NCI-H2107 treated with DMSO at 0.1 percent for 48 hours (cell line): ENCODE data around the gene SMOC1.

Experiments used
- DNase-seq: peaks from one replicate; lab custom pipeline; 2025; ENCODE audit not compliant: unreplicated experiment; lab: John Stamatoyannopoulos, UW

Gene SMOC1

DNA sequence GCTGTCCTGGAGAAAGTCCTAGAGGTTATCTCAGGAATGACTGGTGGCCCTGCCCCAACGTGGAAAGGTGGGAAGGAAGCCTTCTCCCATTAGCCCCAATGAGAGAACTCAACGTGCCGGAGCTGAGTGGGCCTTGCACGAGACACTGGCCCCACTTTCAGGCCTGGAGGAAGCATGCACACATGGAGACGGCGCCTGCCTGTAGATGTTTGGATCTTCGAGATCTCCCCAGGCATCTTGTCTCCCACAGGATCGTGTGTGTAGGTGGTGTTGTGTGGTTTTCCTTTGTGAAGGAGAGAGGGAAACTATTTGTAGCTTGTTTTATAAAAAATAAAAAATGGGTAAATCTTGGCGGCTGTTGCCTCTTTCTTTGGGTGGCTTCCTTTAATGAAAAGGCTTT lies 152.8 kb downstream of the SMOC1 start:
- no peak for DNase-seq

DNA sequence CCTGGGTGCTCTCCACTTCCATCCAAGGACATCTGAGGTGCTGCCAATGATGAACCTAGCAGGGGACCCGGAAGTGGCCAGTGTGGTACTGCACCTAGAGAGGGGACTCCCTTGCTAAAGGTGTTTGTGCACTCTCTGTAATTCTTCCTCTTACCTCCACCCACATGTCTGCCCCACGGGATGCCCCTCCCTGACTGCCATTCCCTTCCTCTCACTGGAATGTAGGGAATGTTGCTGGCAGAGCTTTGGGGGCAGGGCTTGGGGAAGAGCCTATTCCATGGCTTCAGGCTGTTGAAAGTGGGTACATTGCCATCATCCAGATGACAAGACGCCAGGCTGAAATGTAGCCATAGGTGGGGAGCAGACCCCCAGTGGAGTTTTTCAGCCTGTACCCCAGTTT lies 153.2 kb downstream of the SMOC1 start:
- no peak for DNase-seq

GRCh38 chr14:70033116-70033515 lies 153.9 kb downstream of the SMOC1 start:
- DNase-seq, result no peak

GRCh38 chr14:70033561-70033960 lies 154.3 kb downstream of the SMOC1 start:
- DNase-seq, result no peak

DNA sequence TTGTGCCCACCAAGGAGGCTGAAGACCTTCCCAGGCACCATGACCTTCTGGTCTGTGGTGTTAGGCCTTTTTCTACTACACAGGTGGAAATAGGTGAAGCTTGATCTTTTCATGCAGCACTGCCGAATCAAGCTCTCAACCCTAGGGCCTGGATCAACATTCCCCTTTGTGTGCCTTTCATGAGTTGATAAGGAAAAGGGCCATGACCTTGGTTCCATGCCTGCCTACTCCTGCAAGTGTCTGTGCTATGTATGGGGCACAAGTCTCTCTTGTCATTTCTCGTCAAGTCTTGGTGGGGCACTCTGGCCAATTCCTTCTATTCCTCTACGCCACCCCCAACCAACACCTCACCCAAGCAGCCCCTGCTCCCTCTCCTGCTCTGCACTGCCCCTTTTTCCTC lies 155.0 kb downstream of the SMOC1 start:
- no peak for DNase-seq

DNA sequence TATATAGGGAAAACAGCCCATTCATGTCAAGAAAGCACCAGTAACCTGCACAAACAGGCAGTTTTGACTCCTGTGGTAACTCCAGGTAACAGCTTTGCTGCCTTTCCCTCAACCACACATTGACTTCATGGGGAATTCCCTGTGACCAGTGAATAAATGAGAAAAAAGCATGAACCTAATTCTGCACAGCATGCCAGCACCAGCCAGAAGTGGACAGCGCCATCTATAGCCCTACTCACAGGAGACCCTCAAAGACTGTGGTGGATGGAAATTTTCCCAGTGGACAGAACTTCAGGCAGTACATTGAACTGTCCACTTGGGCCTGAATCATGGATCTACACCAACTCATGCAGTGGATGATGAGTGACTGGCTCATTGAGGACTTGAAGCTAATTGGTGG lies 157.4 kb downstream of the SMOC1 start:
- DNase-seq, result no peak

DNA sequence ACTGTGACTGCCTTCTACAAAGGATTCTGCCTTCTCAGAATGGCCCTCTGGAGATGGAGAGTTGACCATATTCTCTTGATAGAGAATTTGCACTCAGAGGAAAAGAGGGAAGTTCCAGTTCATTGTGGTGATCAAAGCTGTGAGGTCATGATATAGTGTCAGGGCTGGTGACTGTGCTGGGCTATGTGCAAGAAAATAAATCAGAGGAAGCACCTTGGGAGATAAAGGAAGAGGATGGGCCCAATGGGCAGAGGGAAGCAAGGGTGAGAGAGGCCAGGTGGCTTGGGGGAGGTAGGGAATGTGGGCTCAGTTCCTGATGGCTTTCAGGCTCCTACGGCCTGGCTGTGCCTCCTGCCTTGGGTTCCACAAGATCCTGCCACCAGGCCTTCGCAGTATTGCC lies 163.8 kb downstream of the SMOC1 start:
- DNase-seq, result no peak

DNA sequence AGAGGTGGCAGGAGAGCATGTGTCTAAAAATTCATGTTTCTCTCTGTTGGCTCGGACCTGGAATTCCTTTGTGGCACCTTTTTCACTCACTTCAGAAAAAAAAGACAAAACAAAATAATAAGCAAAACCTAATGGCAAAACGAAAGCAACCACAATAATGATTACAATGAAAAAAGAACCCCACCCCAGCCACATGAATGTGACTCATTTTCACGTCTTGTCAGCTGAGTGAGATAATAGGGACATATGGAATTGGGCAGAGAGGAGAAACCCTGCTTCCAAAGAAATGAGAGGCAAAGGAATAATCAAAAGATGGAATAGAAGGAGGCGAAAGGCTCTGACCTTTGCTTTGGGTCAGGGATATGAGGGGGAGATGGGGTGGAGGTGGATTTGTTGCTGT lies 166.1 kb downstream of the SMOC1 start:
- no peak for DNase-seq

GRCh38 chr14:70045844-70046535 lies 166.8 kb downstream of the SMOC1 start:
- peak; percentile 93 for DNase-seq

DNA sequence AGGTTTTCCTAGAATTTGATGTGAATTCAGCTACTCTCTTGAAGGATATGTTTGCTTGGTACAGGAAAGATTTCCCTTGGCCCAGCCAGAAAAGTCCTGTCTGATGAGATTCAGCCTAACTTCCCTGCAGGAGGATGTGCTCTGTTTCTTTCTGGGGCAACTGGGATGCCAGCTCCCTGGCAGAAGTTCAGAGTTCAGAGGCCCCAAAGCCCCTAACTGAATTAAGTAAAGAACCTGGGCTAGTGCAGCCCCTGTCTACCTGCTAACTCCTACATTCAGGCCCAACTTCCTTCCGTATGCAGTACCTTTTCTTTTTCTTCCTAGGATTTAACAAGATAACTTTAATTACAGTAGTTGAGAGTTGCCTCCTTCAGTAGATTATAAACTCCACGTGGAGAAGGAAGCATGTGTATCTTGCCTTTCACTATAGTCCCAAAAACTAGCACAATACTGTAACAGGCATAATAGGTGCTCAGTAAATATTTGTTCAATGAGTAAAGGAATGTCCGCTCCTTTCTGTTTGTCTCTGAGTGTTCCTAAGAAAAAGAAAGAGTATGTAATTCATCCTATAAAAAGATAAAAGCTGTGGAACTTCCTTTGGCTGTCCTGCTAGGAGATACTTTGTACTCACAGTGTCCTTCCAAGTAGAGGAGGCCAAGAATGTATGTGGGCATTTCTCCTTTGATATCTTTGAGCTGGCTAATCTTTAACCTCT lies 168.5 kb downstream of the SMOC1 start:
- DNase-seq, result no peak

- no peak for DNase-seq
These were observed 169.1 kb downstream of the SMOC1 start for GRCh38 chr14:70048313-70048654.

GRCh38 chr14:70049605-70050004 lies 170.4 kb downstream of the SMOC1 start:
- DNase-seq, result no peak

DNA sequence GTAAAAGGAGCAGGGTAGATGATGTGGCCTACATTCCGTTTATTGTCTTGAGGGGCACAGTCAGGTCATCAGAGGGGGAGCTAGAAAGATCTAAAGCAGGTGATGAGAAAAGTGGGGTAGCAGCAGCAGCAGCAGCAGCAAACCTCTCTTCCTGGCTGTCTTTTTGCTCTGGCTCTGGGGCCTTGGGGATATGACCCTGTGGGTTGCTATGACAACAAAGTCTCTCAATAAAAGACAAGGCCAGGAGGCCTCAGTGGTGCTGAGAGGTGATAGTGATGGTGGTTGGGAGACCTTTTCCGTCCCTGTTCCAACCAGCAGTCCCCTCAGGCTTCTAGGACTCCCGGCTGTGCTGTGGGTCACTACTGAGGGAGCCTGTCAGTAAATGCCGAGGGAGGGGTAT lies 170.9 kb downstream of the SMOC1 start:
- DNase-seq, result no peak

- no peak for DNase-seq
These were observed 173.8 kb downstream of the SMOC1 start for GRCh38 chr14:70052990-70053389.

GRCh38 chr14:70057519-70058136 lies 178.4 kb downstream of the SMOC1 start:
- no peak for DNase-seq

GRCh38 chr14:70059545-70059944 lies 180.3 kb downstream of the SMOC1 start:
- no peak for DNase-seq

GRCh38 chr14:70061108-70061507 lies 181.9 kb downstream of the SMOC1 start:
- DNase-seq, result no peak

GRCh38 chr14:70064136-70064865 lies 185.1 kb downstream of the SMOC1 start:
- DNase-seq, result no peak

- no peak for DNase-seq
These were observed 188.6 kb downstream of the SMOC1 start for GRCh38 chr14:70067810-70068209.

DNA sequence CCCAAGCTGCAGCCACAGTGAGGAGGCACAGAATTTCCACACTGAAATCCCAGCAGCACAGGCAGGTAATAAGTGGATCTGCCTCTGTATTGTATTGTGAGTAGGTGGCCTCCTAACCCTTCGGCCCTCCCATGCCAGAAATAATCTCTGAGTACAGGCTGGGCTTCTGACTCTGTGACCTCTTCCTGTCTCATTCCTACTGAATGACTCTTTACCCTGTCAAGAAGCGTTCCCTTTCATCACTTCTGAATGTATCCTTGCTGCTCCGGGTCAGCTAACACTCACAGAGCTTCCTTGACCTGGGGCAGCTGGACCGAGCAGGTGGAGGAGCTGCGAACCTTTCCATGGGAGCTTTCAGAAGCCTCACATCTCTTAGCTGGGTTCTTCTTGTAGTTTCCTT lies 190.0 kb downstream of the SMOC1 start:
- no peak for DNase-seq

DNA sequence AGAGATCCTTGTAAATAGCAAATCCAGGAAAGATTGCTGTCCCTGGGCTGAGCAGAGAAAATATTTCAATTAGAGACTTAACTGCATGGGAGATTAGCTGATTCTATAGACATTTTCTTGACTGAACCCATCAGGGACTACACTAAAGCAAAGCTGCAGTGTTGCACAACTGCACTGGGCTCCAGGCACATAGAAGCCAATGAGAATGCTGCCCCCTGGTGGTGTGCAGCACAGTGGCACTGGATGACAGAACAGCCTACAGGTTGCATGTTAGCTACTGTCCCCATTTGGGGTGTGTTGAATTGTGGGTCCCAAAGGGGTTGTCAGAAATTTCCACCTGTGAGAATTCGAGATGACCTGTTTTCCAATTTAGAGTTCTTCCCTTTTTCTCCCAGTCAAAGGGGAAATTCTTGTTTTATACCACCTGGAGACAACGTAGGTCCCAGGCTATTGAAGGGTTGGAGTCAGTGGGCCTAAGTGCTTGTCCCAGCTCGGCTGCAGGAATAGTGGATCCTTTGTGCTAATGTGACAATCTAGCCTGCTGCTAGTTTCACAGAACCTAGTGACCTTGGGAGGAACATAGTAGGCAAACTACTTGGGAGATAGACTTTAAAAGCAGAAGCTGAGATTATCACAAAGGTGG lies 194.8 kb downstream of the SMOC1 start:
- peak; percentile 75 for DNase-seq
